Measurements from ENCODE around the gene METAP1D.

METAP1D gene

DNA sequence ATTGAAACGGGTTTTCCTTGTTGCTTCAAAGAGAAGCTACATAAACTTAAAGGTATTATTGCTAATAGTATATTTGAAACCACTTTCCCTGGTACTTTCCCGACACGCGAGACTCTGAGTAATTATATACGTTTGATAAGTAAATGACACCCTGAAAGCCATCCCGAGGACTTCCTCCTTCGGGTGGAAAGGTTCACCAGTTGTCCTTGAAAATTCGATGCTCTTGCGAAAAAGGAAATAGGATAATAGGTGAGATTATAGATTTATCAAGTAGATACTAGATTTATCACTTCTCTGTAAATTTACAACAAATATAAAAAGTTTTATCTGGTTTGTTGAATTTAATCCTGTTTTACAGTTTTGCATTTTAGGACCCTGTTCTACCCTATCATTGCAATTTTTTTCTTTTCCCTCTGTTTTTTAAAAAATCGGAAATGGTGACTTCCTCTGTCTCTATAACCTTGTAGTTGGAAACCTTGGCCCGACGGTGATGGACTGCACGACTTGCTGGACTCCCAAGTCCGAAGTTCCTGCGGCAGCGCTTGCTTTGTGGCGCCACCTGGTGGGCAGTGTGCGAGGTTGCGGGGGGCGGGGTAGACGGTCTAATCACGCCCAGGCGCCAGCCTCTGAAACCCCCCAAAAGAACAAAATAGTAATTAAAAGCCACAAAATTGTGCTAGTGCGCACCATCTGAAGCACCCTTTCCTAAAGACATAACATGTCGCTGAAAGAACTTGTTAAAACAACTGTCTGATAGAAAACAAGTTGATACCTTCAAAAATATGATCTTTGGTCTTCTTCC is 103.9 kb downstream of the METAP1D start:
- peaks cover 0 to 72% (median 56%) of the 10 kb centered on the region in 4 donors for H3K4me1 ChIP-seq
- peaks cover 15 to 100% of the 10 kb centered on the region in 2 donors for H3K27me3 ChIP-seq
- H3K4me3 ChIP-seq = peak overlapping the region in 1 of 2 donors; percentile 54
- DNase-seq = peak; percentile 59 to 87
- peak; percentile 60 to 72 for TF ChIP-seq CTCF (IDR thresholded peaks at IDR 0.05)
- H3K9me3 ChIP-seq = no peaks in the 10 kb centered on the region
- no peak overlapping the region for H3K27ac ChIP-seq
- intact Hi-C loops (cut with DNase I; ENCODE audit: low total_unique reads) = loop anchor here (10.0 kb wide), 2 partner anchors 289 to 399 kb away; no protein-coding TSS in a partner anchor
- H3K36me3 ChIP-seq = no peaks in the 10 kb centered on the region

- H3K4me1 ChIP-seq = peaks cover 0 to 53% (median 37%) of the 10 kb centered on the region in 4 donors
- peaks cover 14 to 98% of the 10 kb centered on the region in 2 donors for H3K27me3 ChIP-seq
- no peak overlapping the region for H3K4me3 ChIP-seq
- H3K9me3 ChIP-seq = no peaks in the 10 kb centered on the region
- no peak overlapping the region for H3K27ac ChIP-seq
- no peak for DNase-seq
- no peaks in the 10 kb centered on the region for H3K36me3 ChIP-seq
- TF ChIP-seq CTCF (IDR thresholded peaks at IDR 0.05) = no peak
- intact Hi-C loops (cut with DNase I; ENCODE audit: low total_unique reads) = loop anchor here (10.0 kb wide), 2 partner anchors 291 to 401 kb away; no protein-coding TSS in a partner anchor
These were observed 105.8 kb downstream of the METAP1D start for GRCh38 chr2:172105471-172106107.

GRCh38 chr2:172106108-172106961 is 106.6 kb downstream of the METAP1D start:
- Histone ChIP-seq H3K4me3 (no peak overlapping the region), H3K9me3 (no peaks in the 10 kb centered on the region), H3K4me1 (peaks cover 0 to 45% (median 29%) of the 10 kb centered on the region in 4 donors), H3K27me3 (peaks cover 7 to 91% of the 10 kb centered on the region in 2 donors), H3K36me3 (no peaks in the 10 kb centered on the region), H3K27ac (no peak overlapping the region)
- intact Hi-C loops (cut with DNase I; ENCODE audit: low total_unique reads) = loop anchor here (10.0 kb wide), 2 partner anchors 292 to 402 kb away; no protein-coding TSS in a partner anchor
- peak in 1 of 2 experiments; percentile 15 for TF ChIP-seq CTCF (IDR thresholded peaks at IDR 0.05)
- DNase-seq = no peak

DNA sequence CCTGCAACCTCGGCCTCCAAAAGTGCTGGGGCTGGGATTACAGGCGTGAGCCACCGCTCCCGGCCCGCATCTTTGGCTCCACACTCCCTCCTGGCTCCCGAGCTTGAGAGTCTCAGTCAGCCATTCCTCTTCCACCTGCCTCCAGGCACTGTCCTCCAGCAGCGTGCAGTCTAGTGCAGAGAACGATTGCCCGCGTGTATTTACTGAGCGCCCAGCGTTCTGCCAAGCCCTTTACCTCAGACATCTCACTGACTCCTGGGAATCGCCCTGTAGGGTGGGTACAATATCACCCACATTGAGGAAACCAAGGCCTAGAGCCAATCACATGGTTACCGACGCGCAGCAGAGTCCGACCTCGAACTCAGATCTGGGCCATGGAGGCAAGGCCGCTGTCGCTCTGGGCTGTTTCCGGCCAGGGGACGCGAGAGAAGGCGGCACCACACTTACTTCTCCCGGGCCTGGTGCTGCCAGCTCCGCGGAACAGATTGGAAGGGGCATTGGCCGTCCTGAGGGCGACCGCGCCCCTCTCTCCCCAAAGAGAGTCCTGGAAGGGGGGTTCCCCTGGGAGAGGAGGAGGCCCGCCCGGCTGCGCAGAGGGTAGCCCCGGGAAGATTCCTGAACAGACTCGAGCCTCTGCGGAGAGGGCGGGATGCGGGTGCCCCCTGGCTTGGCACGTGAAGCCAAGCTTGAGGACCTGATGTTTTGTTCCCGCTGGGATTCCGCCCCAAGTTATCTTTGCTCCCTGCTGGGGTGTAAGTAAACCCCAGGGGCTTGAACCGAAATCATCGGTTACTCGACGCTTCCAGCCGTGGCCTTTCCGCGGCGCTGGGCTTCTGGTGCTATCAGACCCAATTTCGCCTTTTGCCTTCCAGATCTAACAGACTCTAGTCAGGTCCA is 108.2 kb downstream of the METAP1D start:
- no peak for TF ChIP-seq CTCF (IDR thresholded peaks at IDR 0.05)
- Histone ChIP-seq H3K27me3 (peaks cover 0 to 77% of the 10 kb centered on the region in 2 donors), H3K9me3 (no peaks in the 10 kb centered on the region), H3K4me3 (no peak overlapping the region), H3K36me3 (no peaks in the 10 kb centered on the region), H3K27ac (no peak overlapping the region), H3K4me1 (peaks cover 0 to 29% (median 14%) of the 10 kb centered on the region in 4 donors)
- intact Hi-C loops (cut with DNase I; ENCODE audit: low total_unique reads) = loop anchor here (10.0 kb wide), 2 partner anchors 293 to 403 kb away; no protein-coding TSS in a partner anchor
- no peak for DNase-seq
